ENCODE measurements around the gene FRMD5.

- TF ChIP-seq CTCF (IDR thresholded peaks at IDR 0.05) (no peak), ZFX (IDR thresholded peaks at IDR 0.05; ENCODE audit: borderline replicate concordance) (no peak)
Measured at GRCh38 chr15:44011238-44011854, 183.7 kb downstream of the FRMD5 start.
